HepG2 (cell line): Measurements from ENCODE around the gene CELSR3. TPM values are rescaled to one million over a fixed set of nuclear protein-coding genes. Genes with fewer than 3 reads are reported as not detected.

Experiments
- ATF7 ChIP-seq, 2 experiments: fragments of 450-650 bp in 1 of 2; sonication (generic) in 1 of 2; formaldehyde crosslinking in 1 of 2; IDR thresholded peaks; 2 replicates each; pipeline versions ENCODE4 v1.4.0 to v1.6.1; 2016 to 2020; ENCODE audit warnings: antibody characterized with exemption in 1 of 2, mild to moderate bottlenecking in 1 of 2, missing genetic modification reagents in 1 of 2
- CEBPB ChIP-seq: IDR thresholded peaks from 2 replicates; pipeline ENCODE4 v1.6.1; 2011; ENCODE audit warnings: low read depth, low read length, improper control_type of control experiment, borderline replicate concordance
- ETV6 ChIP-seq: sonication (generic); formaldehyde crosslinking; conservative IDR thresholded peaks from 2 replicates; pipeline ENCODE4 v1.4.0; 2020; ENCODE audit warnings: missing genetic modification reagents
- FOXO4 ChIP-seq: sonication (generic); formaldehyde crosslinking; conservative IDR thresholded peaks from 2 replicates; pipeline ENCODE4 v1.8.1; 2023; ENCODE audit warnings: missing genetic modification reagents
- GLI4 ChIP-seq: sonication (generic); formaldehyde crosslinking; IDR thresholded peaks from 2 replicates; pipeline ENCODE4 v1.5.1; 2020; ENCODE audit warnings: missing genetic modification reagents, mild to moderate bottlenecking, moderate library complexity, borderline replicate concordance
- HNRNPLL ChIP-seq: fragments of 200-400 bp; formaldehyde crosslinking; IDR thresholded peaks from 2 replicates; pipeline ENCODE4 v1.6.1; 2017; ENCODE audit warnings: mild to moderate bottlenecking, low read depth, low read length; ENCODE audit not compliant: poor library complexity, severe bottlenecking
- IKZF4 ChIP-seq: sonication (generic); formaldehyde crosslinking; IDR thresholded peaks from 2 replicates; pipeline ENCODE4 v1.5.1; 2020; ENCODE audit warnings: borderline replicate concordance, mild to moderate bottlenecking, low read depth, missing genetic modification reagents; ENCODE audit errors: not compliant biosample characterization
- TCF7L2 ChIP-seq: IDR thresholded peaks from 2 replicates; pipeline ENCODE4 v1.6.1; 2011; ENCODE audit warnings: mild to moderate bottlenecking, low read depth, low read length, moderate library complexity
- WIZ ChIP-seq: sonication (generic); formaldehyde crosslinking; IDR thresholded peaks from 2 replicates; pipeline ENCODE4 v1.5.1; 2020; ENCODE audit warnings: mild to moderate bottlenecking, missing genetic modification reagents
- ZBTB20 ChIP-seq: sonication (generic); formaldehyde crosslinking; IDR thresholded peaks from 2 replicates; pipeline ENCODE4 v1.8.1; 2023; ENCODE audit warnings: missing genetic modification reagents, low read depth, mild to moderate bottlenecking, borderline replicate concordance
- ZBTB38 ChIP-seq: sonication (generic); formaldehyde crosslinking; IDR thresholded peaks from 2 replicates; pipeline ENCODE4 v1.5.1; 2020; ENCODE audit warnings: mild to moderate bottlenecking, missing genetic modification reagents
- ZIK1 ChIP-seq: sonication (generic); formaldehyde crosslinking; IDR thresholded peaks from 2 replicates; pipeline ENCODE4 v1.5.0; 2020; ENCODE audit warnings: mild to moderate bottlenecking, low read depth, missing genetic modification reagents, borderline replicate concordance
- ZNF18 ChIP-seq: sonication (generic); formaldehyde crosslinking; IDR thresholded peaks from 2 replicates; pipeline ENCODE4 v1.8.0; 2022; ENCODE audit warnings: mild to moderate bottlenecking, missing genetic modification reagents; ENCODE audit not compliant: insufficient replicate concordance
- ZNF550 ChIP-seq: sonication (generic); formaldehyde crosslinking; IDR thresholded peaks from 2 replicates; pipeline ENCODE4 v1.4.0; 2020; ENCODE audit warnings: mild to moderate bottlenecking, missing genetic modification reagents, borderline replicate concordance
- ZNF567 ChIP-seq: sonication (generic); formaldehyde crosslinking; IDR thresholded peaks from 2 replicates; pipeline ENCODE4 v1.8.1; 2023; ENCODE audit warnings: mild to moderate bottlenecking, missing genetic modification reagents, borderline replicate concordance
- ZNF598 ChIP-seq: sonication (generic); formaldehyde crosslinking; IDR thresholded peaks from 2 replicates; pipeline ENCODE4 v1.5.1; 2020; ENCODE audit warnings: mild to moderate bottlenecking, missing genetic modification reagents, borderline replicate concordance
- ZNF766 ChIP-seq: sonication (generic); formaldehyde crosslinking; IDR thresholded peaks from 2 replicates; pipeline ENCODE4 v1.5.0; 2020; ENCODE audit warnings: missing genetic modification reagents, borderline replicate concordance
- polyA plus RNA-seq, 8 experiments: library from polyadenylated mRNA; depleted of rRNA in 3 of 8; stranded (reverse) in 7 of 8; unstranded in 1 of 8; fragments of >200 nt; fragmentation: Illumina TruSeq in 4 of 8; extraction: Trizol in 4 of 8; gene quantifications; 2 replicates each; pipeline versions ENCODE4 v1.2.1 to v1.2.3, GENCODE V29; 2011 to 2016; ENCODE audit warnings: low read depth in 4 of 8, missing spikeins in 1 of 8, mixed read lengths in 1 of 8; ENCODE audit not compliant: insufficient read depth in 1 of 8
- total RNA-seq, 5 experiments: library from RNA; depleted of rRNA; stranded (reverse); fragments of >200 nt; fragmentation: Illumina TruSeq; extraction: Trizol; gene quantifications; 2 replicates each; pipeline ENCODE4 v1.2.3, GENCODE V29; 2016; ENCODE audit warnings: low read depth in 1 of 5
- TF ChIP-seq, protein P1 (sequence below): sonication (generic); formaldehyde crosslinking; IDR thresholded peaks from 2 replicates; pipeline ENCODE4 v1.8.1; 2023; ENCODE audit warnings: mild to moderate bottlenecking, missing genetic modification reagents, borderline replicate concordance
- TF ChIP-seq, protein P2 (sequence below): fragments of 450-650 bp; IDR thresholded peaks from 2 replicates; pipeline ENCODE4 v1.6.1; 2017; ENCODE audit warnings: mild to moderate bottlenecking

The CELSR3 gene
- total and polyA plus RNA-seq, 2 of the 13 experiments (the other 11 are each of a cell fraction or from before 2014, with no cell fraction given): 5.4 to 6.7 TPM

DNA sequence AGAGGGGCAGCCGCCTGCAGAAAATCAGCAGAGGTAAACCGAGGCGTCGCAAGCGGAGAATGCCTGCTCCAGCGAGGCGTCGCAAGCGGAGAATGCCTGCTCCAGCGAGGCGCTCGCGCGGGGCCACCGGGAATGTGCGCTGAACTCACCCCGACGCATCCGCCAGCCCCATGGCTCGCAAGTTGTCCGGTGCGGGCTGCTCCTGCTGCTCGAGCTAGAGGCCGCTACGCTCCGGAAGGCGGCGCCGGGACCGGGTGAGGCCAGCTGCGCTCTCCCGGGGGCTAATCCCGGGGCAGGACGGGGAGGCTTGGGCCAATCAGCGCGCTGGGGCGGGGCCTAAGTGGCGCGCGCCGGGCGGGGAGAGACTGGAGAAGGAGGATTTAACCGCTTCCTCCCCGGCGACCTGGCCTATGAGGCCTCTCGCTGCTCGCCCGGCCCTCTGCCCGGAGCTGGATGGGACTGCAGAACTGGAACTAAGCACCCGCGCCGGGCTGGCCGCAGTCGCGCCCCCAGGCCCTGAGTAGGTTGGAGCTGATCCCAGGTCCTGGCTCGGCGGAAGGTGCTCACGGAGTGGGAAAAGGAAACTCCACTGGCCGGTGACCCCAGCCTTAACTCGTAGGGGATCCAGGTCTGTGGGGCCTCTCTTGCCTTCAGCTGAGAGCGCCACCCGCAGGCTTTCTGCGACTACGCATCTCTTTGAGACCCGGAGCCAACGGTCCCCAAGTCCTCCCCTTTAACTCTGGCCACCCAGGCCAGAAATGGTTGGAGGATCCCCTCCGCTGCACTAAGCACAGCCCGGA lies 27.3 kb downstream of the CELSR3 start, which contains the start of gene SLC26A6 (continued):
- TF ChIP-seq GLI4 (CRISPR knock-in tag) (peak; percentile 91; the same call in 1 of the 2 replicates), CEBPB (no peak), ETV6 (no peak), WIZ (no peak), FOXO4 (CRISPR knock-in tag) (0 out of 2 replicates have a peak, but pooled peaks have one; percentile 83), ZBTB20 (CRISPR knock-in tag) (no peak), ZNF567 (CRISPR knock-in tag) (0 out of 2 replicates have a peak, but pooled peaks have one; percentile 11), ZIK1 (CRISPR knock-in tag) (peak; percentile 84), ZNF766 (peak; percentile 43; the same call in 1 of the 2 replicates), ATF7 (IDR thresholded peaks at IDR 0.05) (no peak), ATF7 (CRISPR knock-in tag; IDR thresholded peaks at IDR 0.05) (no peak), ZNF598 (CRISPR knock-in tag) (peak; percentile 58; the same call in 1 of the 2 replicates), IKZF4 (CRISPR knock-in tag) (no peak), TCF7L2 (no peak), ZNF550 (CRISPR knock-in tag) (0 out of 2 replicates have a peak, but pooled peaks have one; percentile 53), ZBTB38 (0 out of 2 replicates have a peak, but pooled peaks have one; percentile 58), HNRNPLL (peak; percentile 79), ZNF18 (CRISPR knock-in tag) (no peak)
- TF ChIP-seq, protein P1, sequence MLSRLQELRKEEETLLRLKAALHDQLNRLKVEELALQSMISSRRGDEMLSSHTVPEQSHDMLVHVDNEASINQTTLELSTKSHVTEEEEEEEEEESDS (CRISPR knock-in tag): peak; percentile 25; the same call in 1 of the 2 replicates
- TF ChIP-seq, protein P2, sequence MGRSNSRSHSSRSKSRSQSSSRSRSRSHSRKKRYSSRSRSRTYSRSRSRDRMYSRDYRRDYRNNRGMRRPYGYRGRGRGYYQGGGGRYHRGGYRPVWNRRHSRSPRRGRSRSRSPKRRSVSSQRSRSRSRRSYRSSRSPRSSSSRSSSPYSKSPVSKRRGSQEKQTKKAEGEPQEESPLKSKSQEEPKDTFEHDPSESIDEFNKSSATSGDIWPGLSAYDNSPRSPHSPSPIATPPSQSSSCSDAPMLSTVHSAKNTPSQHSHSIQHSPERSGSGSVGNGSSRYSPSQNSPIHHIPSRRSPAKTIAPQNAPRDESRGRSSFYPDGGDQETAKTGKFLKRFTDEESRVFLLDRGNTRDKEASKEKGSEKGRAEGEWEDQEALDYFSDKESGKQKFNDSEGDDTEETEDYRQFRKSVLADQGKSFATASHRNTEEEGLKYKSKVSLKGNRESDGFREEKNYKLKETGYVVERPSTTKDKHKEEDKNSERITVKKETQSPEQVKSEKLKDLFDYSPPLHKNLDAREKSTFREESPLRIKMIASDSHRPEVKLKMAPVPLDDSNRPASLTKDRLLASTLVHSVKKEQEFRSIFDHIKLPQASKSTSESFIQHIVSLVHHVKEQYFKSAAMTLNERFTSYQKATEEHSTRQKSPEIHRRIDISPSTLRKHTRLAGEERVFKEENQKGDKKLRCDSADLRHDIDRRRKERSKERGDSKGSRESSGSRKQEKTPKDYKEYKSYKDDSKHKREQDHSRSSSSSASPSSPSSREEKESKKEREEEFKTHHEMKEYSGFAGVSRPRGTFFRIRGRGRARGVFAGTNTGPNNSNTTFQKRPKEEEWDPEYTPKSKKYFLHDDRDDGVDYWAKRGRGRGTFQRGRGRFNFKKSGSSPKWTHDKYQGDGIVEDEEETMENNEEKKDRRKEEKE: no peak
